ENCODE measurements around the gene PLA2G6. TPM values are rescaled to one million over a fixed set of nuclear protein-coding genes. Genes with fewer than 3 reads are reported as not detected.

PLA2G6 gene
- total and polyA plus RNA-seq, 2 of the 13 experiments (the other 11 are each of a cell fraction or from before 2014, with no cell fraction given) = 4.8 to 11.5 TPM

DNA sequence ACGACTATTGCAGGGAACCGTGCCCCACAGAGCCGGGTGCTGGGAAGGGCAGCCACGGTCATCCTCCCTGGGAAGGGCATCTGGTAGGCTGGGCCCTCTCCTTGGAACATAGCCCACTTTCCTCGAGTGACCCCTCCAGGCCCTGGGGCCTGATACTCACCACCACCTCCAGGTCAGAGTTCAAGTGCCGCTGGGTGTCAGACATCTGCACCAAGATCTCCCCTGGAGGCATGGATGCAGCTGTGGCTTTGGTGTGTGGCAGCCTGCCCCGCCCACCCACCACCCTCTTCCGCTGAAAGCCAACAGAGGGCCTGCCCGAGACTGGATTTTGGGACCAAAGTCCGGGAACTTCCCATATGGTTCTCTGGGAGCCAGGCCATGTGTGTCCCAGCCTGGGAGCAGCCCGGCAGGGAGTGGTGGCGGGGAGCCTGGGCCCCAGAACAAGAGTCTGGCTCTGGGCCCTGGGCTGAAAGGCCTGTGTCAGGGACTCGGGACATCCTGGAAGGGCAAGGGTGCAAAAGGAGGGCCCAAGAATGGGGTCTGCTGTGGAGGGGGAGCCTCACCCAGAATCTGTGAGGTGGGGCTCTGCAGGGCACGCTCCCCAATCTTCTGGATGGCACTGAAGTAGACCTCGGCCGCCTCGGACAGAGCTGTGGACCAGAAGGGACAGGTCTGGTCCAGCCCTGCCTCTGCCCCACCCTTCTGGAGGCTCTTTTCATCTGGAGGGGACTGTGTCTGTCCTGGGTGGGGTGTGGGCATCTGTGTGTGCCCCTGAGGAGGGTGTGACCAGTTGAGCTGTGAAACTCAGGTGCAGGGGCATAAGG lies 73.7 kb downstream of the PLA2G6 start (continued):
- TF ChIP-seq, protein P1, sequence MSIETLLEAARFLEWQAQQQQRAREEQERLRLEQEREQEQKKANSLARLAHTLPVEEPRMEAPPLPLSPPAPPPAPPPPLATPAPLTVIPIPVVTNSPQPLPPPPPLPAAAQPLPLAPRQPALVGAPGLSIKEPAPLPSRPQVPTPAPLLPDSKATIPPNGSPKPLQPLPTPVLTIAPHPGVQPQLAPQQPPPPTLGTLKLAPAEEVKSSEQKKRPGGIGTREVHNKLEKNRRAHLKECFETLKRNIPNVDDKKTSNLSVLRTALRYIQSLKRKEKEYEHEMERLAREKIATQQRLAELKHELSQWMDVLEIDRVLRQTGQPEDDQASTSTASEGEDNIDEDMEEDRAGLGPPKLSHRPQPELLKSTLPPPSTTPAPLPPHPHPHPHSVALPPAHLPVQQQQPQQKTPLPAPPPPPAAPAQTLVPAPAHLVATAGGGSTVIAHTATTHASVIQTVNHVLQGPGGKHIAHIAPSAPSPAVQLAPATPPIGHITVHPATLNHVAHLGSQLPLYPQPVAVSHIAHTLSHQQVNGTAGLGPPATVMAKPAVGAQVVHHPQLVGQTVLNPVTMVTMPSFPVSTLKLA (IDR thresholded peaks at IDR 0.05) = peak; percentile 33; the same call in 1 of the 2 replicates
- TF ChIP-seq ZNF468 (CRISPR knock-in tag; IDR thresholded peaks at IDR 0.05) (no peak), HDAC2 (CRISPR knock-in tag; IDR thresholded peaks at IDR 0.05) (peak; percentile 71), ZNF441 (CRISPR knock-in tag; IDR thresholded peaks at IDR 0.05; ENCODE audit: borderline replicate concordance) (0 out of 2 replicates have a peak, but pooled peaks have one; percentile 20), FOXJ3 (CRISPR knock-in tag; IDR thresholded peaks at IDR 0.05; ENCODE audit: borderline replicate concordance) (no peak), REPIN1 (CRISPR knock-in tag; IDR thresholded peaks at IDR 0.05; ENCODE audit: borderline replicate concordance, low read depth) (no peak), POGZ (CRISPR knock-in tag; IDR thresholded peaks at IDR 0.05) (no peak), ZNF660 (CRISPR knock-in tag; IDR thresholded peaks at IDR 0.05; ENCODE audit: borderline replicate concordance, low read depth) (no peak), ZNF614 (CRISPR knock-in tag; IDR thresholded peaks at IDR 0.05; ENCODE audit: borderline replicate concordance) (peak; percentile 79; the same call in 1 of the 2 replicates), ZNF678 (CRISPR knock-in tag; IDR thresholded peaks at IDR 0.05) (no peak), MATR3 (CRISPR knock-in tag; IDR thresholded peaks at IDR 0.05) (no peak), ZNF547 (CRISPR knock-in tag; IDR thresholded peaks at IDR 0.05) (no peak), ZSCAN9 (CRISPR knock-in tag; IDR thresholded peaks at IDR 0.05; ENCODE audit: borderline replicate concordance) (peak; percentile 72; the same call in 1 of the 2 replicates), SRSF1 (optimal IDR thresholded peaks at IDR 0.05; ENCODE audit: low read depth, low read length) (peak; percentile 55), DNMT3B (CRISPR knock-in tag; conservative IDR thresholded peaks at IDR 0.05) (no peak), TRIM24 (CRISPR knock-in tag; IDR thresholded peaks at IDR 0.05) (no peak), ZBTB1 (CRISPR knock-in tag; IDR thresholded peaks at IDR 0.05; ENCODE audit: borderline replicate concordance) (no peak), ATAD3A (CRISPR knock-in tag; IDR thresholded peaks at IDR 0.05) (no peak), REXO4 (CRISPR knock-in tag; IDR thresholded peaks at IDR 0.05; ENCODE audit: borderline replicate concordance) (no peak), ATRX (CRISPR knock-in tag; IDR thresholded peaks at IDR 0.05; ENCODE audit: borderline replicate concordance) (no peak), RARA (CRISPR knock-in tag; IDR thresholded peaks at IDR 0.05) (peak; percentile 78), SIN3A (IDR thresholded peaks at IDR 0.05; ENCODE audit: borderline replicate concordance, low read depth, low read length) (0 out of 2 replicates have a peak, but pooled peaks have one; percentile 62)
- TF ChIP-seq, protein P2, sequence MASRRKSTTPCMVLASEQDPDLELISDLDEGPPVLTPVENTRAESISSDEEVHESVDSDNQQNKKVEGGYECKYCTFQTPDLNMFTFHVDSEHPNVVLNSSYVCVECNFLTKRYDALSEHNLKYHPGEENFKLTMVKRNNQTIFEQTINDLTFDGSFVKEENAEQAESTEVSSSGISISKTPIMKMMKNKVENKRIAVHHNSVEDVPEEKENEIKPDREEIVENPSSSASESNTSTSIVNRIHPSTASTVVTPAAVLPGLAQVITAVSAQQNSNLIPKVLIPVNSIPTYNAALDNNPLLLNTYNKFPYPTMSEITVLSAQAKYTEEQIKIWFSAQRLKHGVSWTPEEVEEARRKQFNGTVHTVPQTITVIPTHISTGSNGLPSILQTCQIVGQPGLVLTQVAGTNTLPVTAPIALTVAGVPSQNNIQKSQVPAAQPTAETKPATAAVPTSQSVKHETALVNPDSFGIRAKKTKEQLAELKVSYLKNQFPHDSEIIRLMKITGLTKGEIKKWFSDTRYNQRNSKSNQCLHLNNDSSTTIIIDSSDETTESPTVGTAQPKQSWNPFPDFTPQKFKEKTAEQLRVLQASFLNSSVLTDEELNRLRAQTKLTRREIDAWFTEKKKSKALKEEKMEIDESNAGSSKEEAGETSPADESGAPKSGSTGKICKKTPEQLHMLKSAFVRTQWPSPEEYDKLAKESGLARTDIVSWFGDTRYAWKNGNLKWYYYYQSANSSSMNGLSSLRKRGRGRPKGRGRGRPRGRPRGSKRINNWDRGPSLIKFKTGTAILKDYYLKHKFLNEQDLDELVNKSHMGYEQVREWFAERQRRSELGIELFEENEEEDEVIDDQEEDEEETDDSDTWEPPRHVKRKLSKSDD (CRISPR knock-in tag; IDR thresholded peaks at IDR 0.05; ENCODE audit: low read depth) = no peak
- TF ChIP-seq, protein P3, sequence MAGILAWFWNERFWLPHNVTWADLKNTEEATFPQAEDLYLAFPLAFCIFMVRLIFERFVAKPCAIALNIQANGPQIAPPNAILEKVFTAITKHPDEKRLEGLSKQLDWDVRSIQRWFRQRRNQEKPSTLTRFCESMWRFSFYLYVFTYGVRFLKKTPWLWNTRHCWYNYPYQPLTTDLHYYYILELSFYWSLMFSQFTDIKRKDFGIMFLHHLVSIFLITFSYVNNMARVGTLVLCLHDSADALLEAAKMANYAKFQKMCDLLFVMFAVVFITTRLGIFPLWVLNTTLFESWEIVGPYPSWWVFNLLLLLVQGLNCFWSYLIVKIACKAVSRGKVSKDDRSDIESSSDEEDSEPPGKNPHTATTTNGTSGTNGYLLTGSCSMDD (CRISPR knock-in tag; IDR thresholded peaks at IDR 0.05) = no peak
- TF ChIP-seq, protein P4, sequence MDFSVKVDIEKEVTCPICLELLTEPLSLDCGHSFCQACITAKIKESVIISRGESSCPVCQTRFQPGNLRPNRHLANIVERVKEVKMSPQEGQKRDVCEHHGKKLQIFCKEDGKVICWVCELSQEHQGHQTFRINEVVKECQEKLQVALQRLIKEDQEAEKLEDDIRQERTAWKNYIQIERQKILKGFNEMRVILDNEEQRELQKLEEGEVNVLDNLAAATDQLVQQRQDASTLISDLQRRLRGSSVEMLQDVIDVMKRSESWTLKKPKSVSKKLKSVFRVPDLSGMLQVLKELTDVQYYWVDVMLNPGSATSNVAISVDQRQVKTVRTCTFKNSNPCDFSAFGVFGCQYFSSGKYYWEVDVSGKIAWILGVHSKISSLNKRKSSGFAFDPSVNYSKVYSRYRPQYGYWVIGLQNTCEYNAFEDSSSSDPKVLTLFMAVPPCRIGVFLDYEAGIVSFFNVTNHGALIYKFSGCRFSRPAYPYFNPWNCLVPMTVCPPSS (IDR thresholded peaks at IDR 0.05) = no peak
